KMS-11 (cell line): Measurements from ENCODE around the gene LCE1C.

ENCODE experiments used
- H2AFZ ChIP-seq: fragments of 200-600 bp; sonication (generic); 2 replicates; pipeline ENCODE4 v1.6.1; 2016; ENCODE audit warnings: antibody characterized with exemption, mixed run types, low read depth
- H3K27ac ChIP-seq: fragments of 200-600 bp; sonication (generic); 2 replicates; pipeline ENCODE4 v1.6.1; 2016; ENCODE audit warnings: mild to moderate bottlenecking, mixed run types
- H3K27me3 ChIP-seq: fragments of 200-600 bp; sonication (generic); 2 replicates; pipeline ENCODE4 v1.6.1; 2017; ENCODE audit warnings: mild to moderate bottlenecking, low read depth, mixed run types, moderate library complexity; ENCODE audit not compliant: insufficient read depth
- H3K36me3 ChIP-seq: fragments of 200-600 bp; sonication (generic); 2 replicates; pipeline ENCODE4 v1.6.1; 2017; ENCODE audit warnings: mild to moderate bottlenecking, mixed run types; ENCODE audit not compliant: insufficient read depth
- H3K4me1 ChIP-seq: fragments of 200-600 bp; sonication (generic); 2 replicates; pipeline ENCODE4 v1.6.1; 2016; ENCODE audit warnings: mild to moderate bottlenecking, low read depth, mixed run types; ENCODE audit not compliant: poor library complexity, severe bottlenecking
- H3K4me2 ChIP-seq: fragments of 200-600 bp; sonication (generic); 2 replicates; pipeline ENCODE4 v1.7.0; 2016; ENCODE audit warnings: mild to moderate bottlenecking, mixed run types
- H3K4me3 ChIP-seq: fragments of 200-600 bp; sonication (generic); IDR thresholded peaks from 2 replicates; pipeline ENCODE4 v1.6.1; 2017; ENCODE audit warnings: low read depth, low read length, mixed read lengths; ENCODE audit not compliant: insufficient read depth
- H3K79me2 ChIP-seq: fragments of 200-600 bp; sonication (generic); 2 replicates; pipeline ENCODE4 v1.6.1; 2016; ENCODE audit warnings: low read depth, mixed run types; ENCODE audit not compliant: insufficient read depth
- H3K9ac ChIP-seq: fragments of 200-600 bp; sonication (generic); 2 replicates; pipeline ENCODE4 v1.6.1; 2016; ENCODE audit warnings: mild to moderate bottlenecking, mixed run types
- H4K20me1 ChIP-seq: fragments of 200-600 bp; sonication (generic); 2 replicates; pipeline ENCODE4 v1.6.1; 2016; ENCODE audit warnings: mild to moderate bottlenecking, mixed run types; ENCODE audit not compliant: insufficient read depth
- CTCF ChIP-seq: fragments of 200-600 bp; sonication (generic); conservative IDR thresholded peaks from 2 replicates; pipeline ENCODE4 v1.6.1; 2017; ENCODE audit warnings: low read depth, mild to moderate bottlenecking, antibody characterized with exemption, low read length, moderate library complexity, mixed read lengths

The LCE1C gene

GRCh38 chr1:152827173-152827572 is 20.7 kb upstream of the LCE1C start, which contains the start of gene LCE1A:
TSS of gene LCE1A (plus strand) at chr1:152827473. CDS start at chr1:152827473, 0 bp downstream.
- H3K4me2 ChIP-seq, result no peak within 1 kb of the TSS
- no peak for TF ChIP-seq CTCF
- no peak within 1 kb of the TSS for H3K9ac ChIP-seq
- no peaks in the 10 kb centered on the region for H3K36me3 ChIP-seq
- H2AFZ ChIP-seq, result no peak within 1 kb of the TSS
- peak within 1 kb of the TSS; percentile 10 for H3K4me3 ChIP-seq
- H3K27ac ChIP-seq, result no peak within 1 kb of the TSS
- no peaks in the 10 kb centered on the region for H3K4me1 ChIP-seq
- H4K20me1 ChIP-seq, result no peaks in the 10 kb centered on the region
- H3K27me3 ChIP-seq, result no peaks in the 10 kb centered on the region
- H3K79me2 ChIP-seq, result no peaks in the 10 kb centered on the region

- H3K4me3 ChIP-seq, result no peak overlapping the region
- H3K9ac ChIP-seq, result no peak overlapping the region
- no peaks in the 10 kb centered on the region for H3K27me3 ChIP-seq
- H2AFZ ChIP-seq, result no peak overlapping the region
- no peak overlapping the region for H3K27ac ChIP-seq
- no peak overlapping the region for H3K4me2 ChIP-seq
- H3K79me2 ChIP-seq, result no peaks in the 10 kb centered on the region
- no peaks in the 10 kb centered on the region for H3K4me1 ChIP-seq
- TF ChIP-seq CTCF, result no peak
- H3K36me3 ChIP-seq, result no peaks in the 10 kb centered on the region
- no peaks in the 10 kb centered on the region for H4K20me1 ChIP-seq
Measured at GRCh38 chr1:152824964-152825363, 18.5 kb upstream of the LCE1C start.

- no peaks in the 10 kb centered on the region for H3K36me3 ChIP-seq
- H3K27me3 ChIP-seq, result no peaks in the 10 kb centered on the region
- H4K20me1 ChIP-seq, result no peaks in the 10 kb centered on the region
- no peaks in the 10 kb centered on the region for H3K79me2 ChIP-seq
- H3K9ac ChIP-seq, result no peak overlapping the region
- no peak overlapping the region for H3K4me3 ChIP-seq
- no peak overlapping the region for H3K4me2 ChIP-seq
- H2AFZ ChIP-seq, result no peak overlapping the region
- no peaks in the 10 kb centered on the region for H3K4me1 ChIP-seq
- no peak for TF ChIP-seq CTCF
- no peak overlapping the region for H3K27ac ChIP-seq
Measured at GRCh38 chr1:152823294-152823693, 16.8 kb upstream of the LCE1C start.

GRCh38 chr1:152817309-152817708 is 10.9 kb upstream of the LCE1C start:
- H2AFZ ChIP-seq, result no peak overlapping the region
- H3K27ac ChIP-seq, result no peak overlapping the region
- H3K4me2 ChIP-seq, result no peak overlapping the region
- no peaks in the 10 kb centered on the region for H3K79me2 ChIP-seq
- H4K20me1 ChIP-seq, result no peaks in the 10 kb centered on the region
- no peak overlapping the region for H3K9ac ChIP-seq
- H3K4me1 ChIP-seq, result no peaks in the 10 kb centered on the region
- no peak overlapping the region for H3K4me3 ChIP-seq
- H3K27me3 ChIP-seq, result no peaks in the 10 kb centered on the region
- no peaks in the 10 kb centered on the region for H3K36me3 ChIP-seq
- TF ChIP-seq CTCF, result no peak

GRCh38 chr1:152811671-152812070 is 5.2 kb upstream of the LCE1C start, which contains the start of gene LCE1B:
TSS of gene LCE1B (plus strand) at chr1:152811971. CDS start at chr1:152812447, 476 bp downstream.
- H4K20me1 ChIP-seq, result no peaks in the 10 kb centered on the region
- H3K79me2 ChIP-seq, result no peaks in the 10 kb centered on the region
- no peaks in the 10 kb centered on the region for H3K27me3 ChIP-seq
- no peaks in the 10 kb centered on the region for H3K4me1 ChIP-seq
- H3K36me3 ChIP-seq, result no peaks in the 10 kb centered on the region
- H3K9ac ChIP-seq, result no peak within 1 kb of the TSS
- no peak within 1 kb of the TSS for H2AFZ ChIP-seq
- no peak within 1 kb of the TSS for H3K4me2 ChIP-seq
- H3K4me3 ChIP-seq, result no peak within 1 kb of the TSS
- TF ChIP-seq CTCF, result no peak
- no peak within 1 kb of the TSS for H3K27ac ChIP-seq
